GM10266 (cell line): ENCODE data around the gene ZNF557.

Source experiments
- DNase-seq: peaks from one replicate; pipeline ENCODE4 v3.0.0; 2012; ENCODE audit errors: extremely low spot score
- TF ChIP-seq, protein P1 (sequence below): IDR thresholded peaks from 2 replicates; pipeline ENCODE4 v1.5.1; 2012; ENCODE audit warnings: mild to moderate bottlenecking, low read depth; ENCODE audit not compliant: control insufficient read depth, insufficient read depth; ENCODE audit errors: missing control alignments

Gene ZNF557

DNA sequence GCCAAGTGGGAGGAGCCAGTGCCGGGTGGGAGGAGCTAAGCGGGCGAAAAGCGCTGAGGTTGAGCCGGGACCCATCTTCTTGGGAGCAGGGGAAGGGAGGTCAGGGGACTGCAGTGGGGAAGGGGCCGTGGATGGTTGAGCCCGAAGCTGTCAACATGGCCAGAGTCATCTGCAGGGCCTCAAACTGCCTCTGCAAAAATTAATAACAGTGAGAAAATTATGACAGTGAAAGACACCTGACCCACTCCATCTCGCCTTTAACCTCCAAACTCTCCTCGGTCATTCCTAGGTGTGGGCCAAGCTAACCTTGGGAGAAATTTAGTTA is 30.1 kb downstream of the ZNF557 start:
- TF ChIP-seq, protein P1, sequence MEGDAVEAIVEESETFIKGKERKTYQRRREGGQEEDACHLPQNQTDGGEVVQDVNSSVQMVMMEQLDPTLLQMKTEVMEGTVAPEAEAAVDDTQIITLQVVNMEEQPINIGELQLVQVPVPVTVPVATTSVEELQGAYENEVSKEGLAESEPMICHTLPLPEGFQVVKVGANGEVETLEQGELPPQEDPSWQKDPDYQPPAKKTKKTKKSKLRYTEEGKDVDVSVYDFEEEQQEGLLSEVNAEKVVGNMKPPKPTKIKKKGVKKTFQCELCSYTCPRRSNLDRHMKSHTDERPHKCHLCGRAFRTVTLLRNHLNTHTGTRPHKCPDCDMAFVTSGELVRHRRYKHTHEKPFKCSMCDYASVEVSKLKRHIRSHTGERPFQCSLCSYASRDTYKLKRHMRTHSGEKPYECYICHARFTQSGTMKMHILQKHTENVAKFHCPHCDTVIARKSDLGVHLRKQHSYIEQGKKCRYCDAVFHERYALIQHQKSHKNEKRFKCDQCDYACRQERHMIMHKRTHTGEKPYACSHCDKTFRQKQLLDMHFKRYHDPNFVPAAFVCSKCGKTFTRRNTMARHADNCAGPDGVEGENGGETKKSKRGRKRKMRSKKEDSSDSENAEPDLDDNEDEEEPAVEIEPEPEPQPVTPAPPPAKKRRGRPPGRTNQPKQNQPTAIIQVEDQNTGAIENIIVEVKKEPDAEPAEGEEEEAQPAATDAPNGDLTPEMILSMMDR, result no peak
- no peak for DNase-seq

DNA sequence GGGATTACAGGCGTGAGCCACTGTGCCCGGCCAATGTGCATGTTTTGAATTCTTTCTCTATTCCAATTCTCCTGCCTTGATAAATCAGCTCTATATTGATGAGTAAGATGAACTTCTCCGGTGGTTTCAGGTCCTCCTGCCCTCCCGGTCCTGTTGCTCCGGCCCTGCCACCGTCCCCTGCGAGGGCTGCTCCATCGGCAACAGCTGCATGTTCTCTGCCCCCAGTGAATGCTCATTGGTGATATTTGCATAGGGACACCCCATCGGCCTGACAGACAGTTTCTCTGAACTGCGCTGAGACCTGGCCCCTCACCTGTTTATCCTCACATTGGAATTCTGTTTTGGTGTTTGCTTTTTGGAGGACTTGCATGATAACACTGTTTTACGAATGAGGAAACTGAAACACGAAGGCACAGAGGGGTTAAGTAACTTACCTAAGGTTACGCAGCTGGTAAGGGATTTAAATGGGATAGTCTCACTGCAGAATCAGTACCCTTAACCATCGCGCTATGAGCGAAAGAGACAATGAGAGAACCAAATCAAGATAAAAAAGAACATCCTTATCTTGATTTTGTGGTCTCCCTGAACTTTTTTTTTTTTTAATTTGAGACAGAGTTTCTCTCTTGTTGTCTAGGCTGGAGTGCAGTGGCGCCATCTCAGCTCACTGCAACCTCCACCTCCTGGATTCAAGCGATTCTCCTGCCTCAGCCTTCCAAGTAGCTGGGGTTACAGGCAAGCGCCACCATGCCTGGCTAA is 32.2 kb downstream of the ZNF557 start:
- TF ChIP-seq, protein P1, result no peak
- no peak for DNase-seq

DNA sequence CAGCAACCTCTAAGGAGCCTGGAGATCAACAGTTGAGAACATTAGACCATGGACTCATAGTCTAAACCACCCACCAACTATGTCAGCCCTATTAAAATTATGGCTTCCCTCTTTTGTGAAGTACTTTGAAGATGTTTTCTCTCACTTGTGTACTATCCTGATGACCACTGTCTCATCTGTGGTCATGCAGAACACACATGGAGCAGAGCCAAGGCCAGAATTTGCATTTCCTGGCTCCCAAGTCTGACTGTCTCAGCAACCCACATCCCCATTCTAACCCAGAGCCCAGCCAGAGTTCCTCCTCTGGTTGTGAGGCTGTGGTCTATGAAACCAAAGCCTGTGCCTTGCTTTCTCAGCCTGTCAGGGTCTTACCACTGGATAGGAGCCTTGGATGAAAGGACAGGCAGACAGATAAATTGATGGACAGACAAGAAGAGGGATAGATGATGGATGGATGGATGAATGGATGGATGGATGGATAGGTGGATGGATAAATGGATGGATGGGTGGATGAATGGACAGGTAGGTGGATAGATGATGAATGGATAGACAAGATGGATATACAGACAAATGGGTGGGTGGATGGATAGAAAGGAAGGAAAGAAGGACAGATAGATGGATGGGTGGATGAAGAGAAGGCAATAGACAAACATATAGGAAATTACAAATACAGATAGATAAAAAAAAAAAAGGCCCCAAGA is 35.4 kb downstream of the ZNF557 start:
- peak; percentile 19 for DNase-seq
- TF ChIP-seq, protein P1, result no peak

DNA sequence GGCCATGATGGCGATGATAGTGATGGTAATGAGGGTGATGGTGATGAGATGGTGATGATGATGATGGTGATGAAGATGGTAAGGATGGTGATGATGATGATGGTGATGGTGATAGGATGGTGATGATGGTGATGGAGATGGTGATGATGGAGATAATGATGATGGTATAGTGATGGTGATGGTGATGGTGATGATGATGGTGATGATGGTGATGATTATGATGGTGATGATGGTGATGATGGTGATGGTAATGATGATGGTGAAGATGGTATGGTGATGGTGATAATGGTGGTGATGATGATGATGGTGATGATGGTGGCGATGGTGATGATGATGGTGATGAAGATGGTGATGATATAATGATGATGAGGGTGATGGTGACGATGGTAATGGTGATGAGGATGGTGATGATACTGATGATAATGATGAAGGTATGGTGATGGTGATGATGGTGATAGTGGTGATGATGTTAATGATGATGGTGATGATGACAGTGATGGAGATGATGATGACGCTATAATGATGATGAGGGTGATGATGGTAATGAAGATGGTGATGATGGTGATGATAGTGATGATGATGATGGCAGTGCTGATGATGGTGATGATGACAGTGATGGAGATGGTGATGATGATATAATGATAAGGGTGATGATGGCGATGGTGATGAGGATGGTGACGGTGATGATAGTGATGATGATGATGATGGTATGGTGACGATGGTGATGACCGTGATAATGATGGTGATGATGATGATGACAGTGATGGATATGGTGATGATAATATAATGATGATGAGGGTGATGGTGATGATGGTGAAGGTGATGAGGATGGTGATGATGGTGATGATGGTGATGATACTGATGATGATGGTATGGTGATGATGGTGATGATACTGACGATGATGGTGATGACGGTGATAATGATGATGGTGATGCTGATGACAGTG is 37.5 kb downstream of the ZNF557 start:
- TF ChIP-seq, protein P1, result no peak
- no peak for DNase-seq

DNA sequence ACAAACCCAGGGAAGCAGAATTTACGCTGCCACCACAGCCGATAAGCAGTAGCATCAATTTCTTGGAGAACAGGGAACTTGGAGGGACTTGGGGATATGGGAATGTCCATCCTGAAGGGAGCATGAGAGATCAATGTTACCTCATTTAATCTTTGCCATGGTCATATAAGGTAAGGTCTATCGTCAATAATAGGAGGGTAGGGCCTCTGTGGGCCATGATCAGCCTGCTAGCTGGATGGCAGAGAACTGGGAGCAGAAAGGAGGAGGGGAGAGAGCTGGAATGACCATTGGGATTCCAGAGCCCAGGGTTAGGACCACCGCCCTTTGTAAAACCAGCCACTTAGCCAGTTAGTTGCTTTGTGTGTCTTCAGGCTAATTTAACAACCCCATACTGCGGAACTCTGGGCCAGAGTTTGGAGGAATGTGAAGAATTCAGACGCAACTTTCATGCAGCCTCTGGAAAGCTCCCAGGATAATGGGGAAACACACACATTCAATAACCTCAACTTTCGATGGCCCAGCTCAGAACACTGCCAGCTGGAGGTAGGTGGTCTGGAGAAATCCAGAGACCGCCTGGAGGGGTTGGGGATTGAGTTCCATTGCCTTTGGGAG is 40.3 kb downstream of the ZNF557 start:
- DNase-seq, result no peak
- TF ChIP-seq, protein P1, result no peak

DNA sequence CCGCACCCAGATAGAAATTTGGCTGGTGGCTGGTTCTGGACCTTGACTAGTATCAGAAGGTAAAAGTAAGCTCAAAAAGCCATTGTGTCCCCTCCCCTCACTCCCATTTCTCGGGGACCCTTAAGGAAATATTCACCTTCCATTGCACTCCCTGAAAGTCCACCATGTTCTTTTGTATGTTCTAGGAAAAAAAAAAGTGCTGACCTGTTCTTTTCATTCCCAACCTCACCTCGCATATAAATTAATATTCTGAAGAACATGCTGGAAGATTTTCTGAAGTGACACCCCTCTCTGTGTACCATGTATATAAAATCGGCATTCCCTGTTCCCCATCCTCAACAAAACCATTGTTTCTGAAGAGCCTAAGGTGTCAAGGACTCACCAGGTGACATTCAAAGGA is 43.2 kb downstream of the ZNF557 start:
- no peak for DNase-seq
- TF ChIP-seq, protein P1, result no peak

DNA sequence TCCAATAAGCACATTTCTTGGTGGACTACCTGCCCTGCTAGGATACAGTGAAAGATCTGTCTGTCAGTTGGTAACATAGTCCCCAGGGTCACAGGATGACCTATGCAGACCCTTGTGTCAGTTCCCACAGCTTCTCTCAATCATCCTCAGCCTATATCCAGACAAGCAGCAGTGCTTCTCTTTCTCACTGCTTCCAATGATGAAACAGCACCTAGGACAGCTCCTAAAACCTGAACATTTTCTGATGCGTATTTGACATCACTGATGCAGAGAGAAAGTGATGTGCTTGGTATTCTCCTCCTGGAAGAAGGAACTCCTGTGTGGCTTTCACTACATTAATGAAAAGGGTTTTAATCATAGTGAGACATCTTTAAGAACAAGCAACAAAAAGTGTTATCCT is 43.7 kb downstream of the ZNF557 start:
- TF ChIP-seq, protein P1, result no peak

More for the DNA sequence above, 43.7 kb downstream of the ZNF557 start:
- DNase-seq, result no peak
